Measurements from ENCODE around the gene DMRT2.

DNA sequence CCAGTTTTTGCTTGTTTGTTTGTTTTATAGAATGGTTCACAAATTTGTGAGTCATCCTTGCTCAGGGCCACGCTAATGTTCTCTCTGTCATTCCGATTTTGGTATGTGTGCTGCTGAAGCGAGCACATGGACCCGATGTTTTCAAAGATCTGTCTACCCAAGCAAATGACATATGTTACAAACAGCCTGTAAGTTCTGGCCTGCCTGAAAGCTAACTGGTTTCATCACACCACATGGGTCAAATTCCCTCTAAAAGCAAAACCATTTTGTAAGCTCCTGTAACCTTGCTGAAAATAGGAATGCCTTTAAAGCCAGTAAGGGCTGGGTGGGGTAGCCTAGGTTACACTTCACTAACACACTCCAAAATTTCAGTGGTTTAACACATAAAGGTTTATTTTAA, 48.3 kb upstream of the DMRT2 start:
- TF ChIP-seq, protein P1, sequence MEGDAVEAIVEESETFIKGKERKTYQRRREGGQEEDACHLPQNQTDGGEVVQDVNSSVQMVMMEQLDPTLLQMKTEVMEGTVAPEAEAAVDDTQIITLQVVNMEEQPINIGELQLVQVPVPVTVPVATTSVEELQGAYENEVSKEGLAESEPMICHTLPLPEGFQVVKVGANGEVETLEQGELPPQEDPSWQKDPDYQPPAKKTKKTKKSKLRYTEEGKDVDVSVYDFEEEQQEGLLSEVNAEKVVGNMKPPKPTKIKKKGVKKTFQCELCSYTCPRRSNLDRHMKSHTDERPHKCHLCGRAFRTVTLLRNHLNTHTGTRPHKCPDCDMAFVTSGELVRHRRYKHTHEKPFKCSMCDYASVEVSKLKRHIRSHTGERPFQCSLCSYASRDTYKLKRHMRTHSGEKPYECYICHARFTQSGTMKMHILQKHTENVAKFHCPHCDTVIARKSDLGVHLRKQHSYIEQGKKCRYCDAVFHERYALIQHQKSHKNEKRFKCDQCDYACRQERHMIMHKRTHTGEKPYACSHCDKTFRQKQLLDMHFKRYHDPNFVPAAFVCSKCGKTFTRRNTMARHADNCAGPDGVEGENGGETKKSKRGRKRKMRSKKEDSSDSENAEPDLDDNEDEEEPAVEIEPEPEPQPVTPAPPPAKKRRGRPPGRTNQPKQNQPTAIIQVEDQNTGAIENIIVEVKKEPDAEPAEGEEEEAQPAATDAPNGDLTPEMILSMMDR (IDR thresholded peaks at IDR 0.05; ENCODE audit: control extremely low read depth in 1 of 3, insufficient read depth in 1 of 3, low read depth in 1 of 3, low read length in 3 of 3), result no peak
- TF ChIP-seq POLR2AphosphoS5 (IDR thresholded peaks at IDR 0.05; ENCODE audit: low read depth, low read length), result no peak
- TF ChIP-seq POLR2A (IDR thresholded peaks at IDR 0.05; ENCODE audit: control extremely low read depth in 1 of 2, low read depth in 2 of 2, low read length in 2 of 2), result no peak
- TF ChIP-seq CBX5 (IDR thresholded peaks at IDR 0.05; ENCODE audit: low read depth, low read length), result no peak
- TF ChIP-seq CBX8 (IDR thresholded peaks at IDR 0.05; ENCODE audit: borderline replicate concordance, low read depth, low read length), result no peak
- no peak for TF ChIP-seq TAF1 (IDR thresholded peaks at IDR 0.05; ENCODE audit: low read depth, low read length)
- TF ChIP-seq SP2 (IDR thresholded peaks at IDR 0.05; ENCODE audit: low read length), result no peak
- TF ChIP-seq EZH2 (IDR thresholded peaks at IDR 0.05; ENCODE audit: low read depth, low read length, severe bottlenecking), result no peak
- no peak for TF ChIP-seq YY1 (IDR thresholded peaks at IDR 0.05; ENCODE audit: low read depth, low read length)
- TF ChIP-seq GABPA (IDR thresholded peaks at IDR 0.05; ENCODE audit: borderline replicate concordance, insufficient read depth, low read length), result no peak

All from H1 (cell line).